ENCODE data around the gene DDI2.

Gene DDI2

DNA sequence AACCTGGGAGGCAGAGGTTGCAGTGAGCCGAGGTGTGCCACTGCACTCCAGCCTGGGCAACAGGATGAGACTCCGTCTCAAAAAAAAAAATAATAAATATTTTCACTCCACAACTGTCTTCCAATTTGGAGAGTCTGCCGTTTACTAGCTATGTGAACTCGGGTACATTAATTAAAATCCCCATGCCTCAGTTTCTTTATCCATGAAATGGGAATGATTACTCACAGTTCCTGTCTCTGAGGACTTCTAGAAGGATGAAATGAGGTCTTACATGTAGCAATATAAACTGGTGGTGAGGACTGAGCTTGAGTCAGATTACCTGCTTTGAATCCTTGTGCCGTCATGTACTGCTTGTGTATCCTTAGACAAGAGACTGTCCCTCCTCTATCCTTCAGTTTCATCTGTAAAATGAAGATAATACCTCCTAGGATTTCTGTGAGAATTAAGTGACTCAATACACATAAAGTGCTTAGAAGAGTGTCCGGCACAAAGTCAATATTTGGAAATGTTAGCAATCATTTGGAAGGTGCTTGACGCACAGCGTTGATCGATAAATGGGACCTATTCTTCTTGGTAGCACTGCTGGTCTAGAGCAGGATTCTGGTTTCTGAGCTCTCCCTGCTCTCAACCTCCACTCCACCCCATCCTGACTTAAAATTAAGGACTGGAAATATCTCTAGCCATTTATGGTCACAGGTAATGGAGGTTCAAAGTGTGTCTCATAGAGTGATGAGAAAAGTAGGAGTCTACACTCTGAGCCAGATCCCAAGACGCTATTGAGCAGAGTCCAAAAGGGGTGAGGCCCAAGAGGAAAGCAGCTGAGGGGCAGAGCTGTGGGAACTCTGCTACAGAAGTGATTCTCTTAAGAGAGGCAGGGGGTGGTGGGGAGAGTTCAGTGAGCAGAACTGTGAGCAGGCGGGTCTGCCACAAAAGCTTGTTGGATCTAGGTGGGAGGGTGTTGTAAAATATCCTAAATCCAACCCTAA lies 11.6 kb upstream of the DDI2 start:
- no peak for DNase-seq (ENCODE audit: low spot score)

DNA sequence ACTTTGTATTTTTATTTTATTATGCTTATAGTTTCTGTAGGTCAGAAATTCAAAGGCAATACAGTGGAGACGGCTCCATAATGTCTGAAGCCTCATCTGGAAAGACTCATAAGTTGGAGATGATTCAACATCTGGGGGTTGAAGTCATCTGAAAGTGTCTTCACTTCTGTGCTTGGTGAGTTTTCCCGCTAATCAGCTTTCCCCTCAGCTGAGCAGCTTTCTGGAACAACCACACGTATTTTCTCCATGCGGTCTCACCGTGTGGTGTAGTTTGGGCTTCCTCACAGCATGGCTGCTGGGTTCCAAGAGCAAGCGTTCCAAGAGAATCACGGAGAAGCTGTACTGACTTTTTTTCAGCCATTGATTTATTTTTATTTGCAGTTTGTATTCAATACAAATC lies 7.6 kb upstream of the DDI2 start:
- DNase-seq (ENCODE audit: low spot score) = no peak

DNA sequence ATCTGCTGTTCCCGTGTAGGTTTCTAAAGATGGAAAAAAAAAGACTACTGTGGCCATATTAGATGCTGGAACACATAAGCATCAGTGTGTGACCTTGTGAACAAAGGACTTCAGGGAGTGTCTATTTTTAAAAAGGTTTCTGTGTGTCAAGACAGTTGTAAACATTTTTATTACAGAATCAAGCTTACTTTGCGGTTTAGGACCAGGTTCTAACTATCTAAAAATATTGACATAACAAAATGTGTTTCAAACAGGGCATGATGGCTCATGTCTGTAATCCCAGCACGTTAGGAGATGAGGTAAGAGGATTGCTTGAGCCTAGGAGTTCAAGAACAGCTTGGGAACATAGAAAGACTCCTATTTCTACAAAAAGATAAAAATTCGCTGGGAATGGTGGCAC lies 7.1 kb upstream of the DDI2 start:
- DNase-seq (ENCODE audit: low spot score) = no peak

- no peak for DNase-seq (ENCODE audit: low spot score)
These were observed 685 bp upstream of the DDI2 start for GRCh38 chr1:15616373-15617172.

DNA sequence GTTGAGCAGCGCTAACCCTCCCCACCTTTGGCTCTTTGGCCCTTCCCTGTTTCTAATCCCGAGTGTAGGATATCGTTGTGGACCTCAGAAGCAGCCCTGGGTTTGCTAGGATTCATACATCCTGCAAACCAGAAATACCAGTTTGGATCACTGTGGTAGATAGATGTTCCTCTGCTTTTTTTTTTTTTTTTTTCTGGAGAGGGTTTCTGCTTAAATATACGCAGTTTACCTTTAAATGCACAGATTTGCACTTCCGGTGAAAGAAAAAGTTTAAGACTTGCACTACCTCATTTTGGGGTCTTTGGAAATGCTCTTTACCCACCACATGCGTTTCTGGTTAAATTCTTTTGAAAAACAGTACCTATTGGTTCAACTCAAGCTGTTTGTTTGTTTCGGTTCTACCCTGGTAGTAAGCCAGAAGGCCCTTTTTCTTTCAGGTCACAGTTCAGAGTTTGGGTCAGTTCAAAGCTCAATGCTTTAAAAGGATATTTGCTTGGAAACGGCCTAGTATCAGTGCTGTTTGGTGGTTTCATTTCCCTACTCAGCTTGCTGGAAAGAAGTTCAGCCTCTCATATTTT lies 908 bp downstream of the DDI2 start:
- no peak for DNase-seq (ENCODE audit: low spot score)

GRCh38 chr1:15618655-15619525 lies 1.6 kb downstream of the DDI2 start:
- DNase-seq (ENCODE audit: low spot score) = peak; percentile 34

- DNase-seq (ENCODE audit: low spot score) = no peak
These were observed 2.9 kb downstream of the DDI2 start for GRCh38 chr1:15620155-15620545.

GRCh38 chr1:15620902-15621682 lies 3.8 kb downstream of the DDI2 start:
- DNase-seq (ENCODE audit: low spot score) = no peak

- DNase-seq (ENCODE audit: low spot score) = no peak
These were observed 4.7 kb downstream of the DDI2 start for GRCh38 chr1:15621975-15622374.

DNA sequence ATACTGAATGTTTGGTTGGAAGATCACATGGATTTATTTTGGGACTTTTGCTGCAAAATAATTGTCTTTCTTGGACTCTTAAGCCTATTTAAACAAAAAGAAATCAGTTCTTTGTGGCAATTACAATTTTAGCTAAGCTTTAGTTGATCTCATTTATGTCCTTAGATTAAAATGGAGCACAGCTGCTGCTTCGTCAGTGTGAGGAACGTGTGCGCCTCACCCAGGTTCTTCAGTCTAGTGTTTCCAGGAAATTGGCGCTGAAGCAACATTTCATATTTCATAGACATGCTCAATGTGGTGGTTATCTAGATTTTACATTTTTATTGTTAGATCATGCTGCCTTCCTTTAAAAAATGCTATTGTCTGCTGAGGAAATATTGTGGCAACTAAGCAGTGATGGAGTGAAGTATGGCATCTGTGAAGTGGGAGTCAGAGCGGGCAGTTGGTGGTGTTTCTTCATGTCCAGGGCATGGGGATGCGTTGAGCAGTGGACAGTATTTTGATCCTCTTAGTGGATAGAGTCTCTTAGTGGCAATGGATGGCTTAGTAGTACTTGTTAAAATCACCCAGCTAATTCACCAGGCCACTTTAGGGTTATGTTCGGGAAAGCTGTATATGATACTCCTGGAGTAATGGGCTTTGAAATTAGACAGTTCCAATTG lies 5.6 kb downstream of the DDI2 start:
- no peak for DNase-seq (ENCODE audit: low spot score)

GRCh38 chr1:15623435-15623834 lies 6.2 kb downstream of the DDI2 start:
- DNase-seq (ENCODE audit: low spot score) = no peak

DNA sequence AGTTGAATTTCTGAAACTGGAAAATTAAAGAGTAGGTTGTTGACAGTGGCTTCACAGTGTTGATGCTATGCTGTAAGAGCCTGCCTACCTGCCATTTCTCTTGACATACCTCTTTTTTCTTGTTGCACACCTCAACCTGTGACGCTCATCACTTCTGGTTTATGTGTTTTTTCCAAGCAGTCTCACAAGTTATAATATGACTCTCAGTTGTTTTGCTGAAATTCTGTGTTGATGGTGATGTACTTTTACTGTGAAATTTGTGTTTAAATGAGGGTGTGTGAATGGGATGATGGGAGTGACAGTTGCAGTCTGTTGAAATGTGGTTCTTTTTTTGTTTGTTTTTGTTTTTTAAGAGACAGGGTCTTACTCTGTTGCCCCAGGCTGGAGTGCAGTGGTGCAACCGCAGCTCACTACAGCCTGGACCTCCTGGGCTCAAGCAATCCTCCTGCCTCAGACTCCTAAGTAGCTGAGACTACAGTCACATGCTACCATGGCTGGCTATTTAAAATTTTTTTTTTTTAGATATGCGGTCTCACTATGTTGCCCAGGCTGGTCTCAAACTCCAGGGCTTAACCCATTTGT lies 7.0 kb downstream of the DDI2 start:
- no peak for DNase-seq (ENCODE audit: low spot score)

DNA sequence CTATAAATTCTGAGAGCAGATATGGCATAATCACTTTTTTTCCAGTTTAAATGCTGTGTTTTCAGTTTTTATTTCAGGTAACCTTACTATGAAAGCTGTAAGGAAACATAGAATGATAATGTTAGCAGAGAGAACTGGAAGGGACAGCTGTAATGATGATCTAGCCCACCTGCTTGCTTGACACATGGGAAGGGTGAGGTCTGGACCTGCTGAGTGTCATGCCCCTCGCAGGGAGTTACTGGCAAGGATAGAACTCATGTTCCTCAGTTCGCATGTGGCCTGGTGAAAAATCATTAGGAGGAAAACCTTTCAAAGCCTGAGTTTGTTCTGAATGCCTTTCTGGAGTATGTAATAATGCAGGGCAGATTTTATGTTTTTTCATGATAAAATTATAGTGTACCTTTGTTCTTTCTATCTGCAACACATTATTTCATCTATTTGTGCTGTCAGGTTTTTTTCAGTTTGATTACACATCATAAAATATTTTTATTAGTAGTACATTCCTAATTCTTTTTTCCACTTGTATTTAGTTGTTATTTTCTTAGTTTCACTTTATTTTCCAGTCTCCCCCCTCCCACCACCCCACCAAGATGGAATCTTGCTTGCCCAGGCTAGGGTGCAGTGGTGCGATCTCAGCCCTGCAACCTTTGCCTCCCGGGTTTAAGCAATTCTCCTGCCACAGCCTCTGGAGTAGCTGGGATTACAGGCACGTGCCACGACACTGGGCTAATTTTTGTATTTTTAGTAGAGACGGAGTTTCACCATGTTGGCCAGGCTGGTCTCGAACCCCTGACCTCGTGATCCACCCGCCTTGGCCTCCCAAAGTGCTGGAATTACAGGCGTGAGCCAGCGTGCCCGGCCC lies 8.0 kb downstream of the DDI2 start:
- DNase-seq (ENCODE audit: low spot score) = no peak

GRCh38 chr1:15626269-15626950 lies 9.2 kb downstream of the DDI2 start:
- no peak for DNase-seq (ENCODE audit: low spot score)

DNA sequence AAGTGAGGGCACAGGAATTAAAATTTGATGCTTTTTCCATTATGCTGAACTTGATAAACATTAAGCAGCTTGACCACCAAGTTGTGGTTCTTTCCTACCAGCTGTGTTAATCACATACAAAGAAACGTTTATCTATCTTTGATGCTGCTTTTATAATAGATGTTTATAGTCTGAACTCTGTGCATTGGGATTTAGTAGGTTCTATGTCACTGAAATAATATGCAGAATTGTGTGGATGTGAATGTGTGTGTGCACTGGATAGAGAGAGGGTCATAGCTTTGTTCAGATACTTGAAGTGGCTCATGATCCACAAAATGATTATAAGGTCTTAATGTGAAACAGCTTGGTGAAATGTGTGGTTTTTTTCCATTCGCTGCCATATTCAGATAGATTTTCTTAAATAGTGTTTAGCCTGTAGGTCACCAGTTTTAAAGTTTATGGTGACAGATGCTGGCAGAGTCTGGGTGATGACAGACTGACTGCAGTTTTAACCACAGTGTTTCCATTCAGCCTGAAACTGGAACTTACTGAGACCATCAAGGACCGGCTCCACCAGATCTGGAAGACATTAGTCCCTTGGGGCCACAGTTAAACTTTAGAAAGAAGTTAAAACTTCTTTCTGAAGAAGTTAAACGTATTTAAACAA lies 10.2 kb downstream of the DDI2 start:
- no peak for DNase-seq (ENCODE audit: low spot score)

GRCh38 chr1:15628003-15628402 lies 10.7 kb downstream of the DDI2 start:
- DNase-seq (ENCODE audit: low spot score) = no peak

DNA sequence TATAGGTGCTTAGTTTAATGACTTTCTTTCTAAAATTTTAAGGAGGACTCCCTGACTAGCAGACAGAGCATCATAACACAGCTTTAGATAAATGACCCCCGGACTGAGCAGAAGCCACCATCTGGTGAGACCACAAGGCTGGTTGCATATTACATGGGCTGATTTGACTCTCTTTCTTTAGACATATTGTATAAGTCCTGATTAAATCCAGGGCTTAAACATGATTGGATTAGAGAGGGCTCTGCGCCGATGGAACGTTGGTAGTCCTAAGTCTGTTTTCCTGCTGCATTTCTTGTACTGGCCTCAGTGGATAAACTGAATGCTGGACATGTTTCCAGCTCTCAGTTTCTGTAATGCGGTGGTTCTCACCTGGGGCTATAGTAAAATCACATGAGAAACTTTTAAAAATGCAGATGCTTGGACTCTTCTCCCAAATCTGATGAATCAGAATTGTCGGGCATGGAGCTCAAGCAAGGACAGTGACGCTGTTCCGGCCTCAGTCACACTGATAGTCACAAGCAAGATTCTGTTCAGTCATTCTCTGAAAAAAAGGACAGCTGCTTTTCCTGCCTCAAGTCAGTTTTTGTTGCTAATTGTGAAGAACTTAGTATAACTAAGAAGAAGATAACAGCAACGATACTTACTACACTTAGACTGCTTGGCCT lies 16.6 kb downstream of the DDI2 start:
- DNase-seq (ENCODE audit: low spot score) = no peak

Data from HuH-7 (cell line).